Adipocyte (in vitro differentiated cells): ENCODE measurements around the gene BRF1.

Experiments used
- DNase-seq: peaks from one replicate; pipeline ENCODE4 v3.0.0-alpha.2; 2015; ENCODE audit warnings: low read depth
- H3K27me3 ChIP-seq: replicated peaks from 2 replicates; pipeline ENCODE4 v1.7.0; 2013; ENCODE audit warnings: mild to moderate bottlenecking, low read length, moderate library complexity; ENCODE audit not compliant: control insufficient read depth, insufficient read depth
- H3K36me3 ChIP-seq: 2 replicates; pipeline ENCODE4 v1.7.0; 2013; ENCODE audit warnings: low read length, mild to moderate bottlenecking, moderate library complexity; ENCODE audit not compliant: control insufficient read depth, insufficient read depth, severe bottlenecking
- H3K4me1 ChIP-seq: 2 replicates; pipeline ENCODE4 v1.7.0; 2013; ENCODE audit warnings: mild to moderate bottlenecking, low read length, moderate library complexity; ENCODE audit not compliant: control insufficient read depth, insufficient read depth
- H3K4me3 ChIP-seq: 2 replicates; pipeline ENCODE4 v1.7.0; 2013; ENCODE audit warnings: mild to moderate bottlenecking, low read length, moderate library complexity
- H3K9ac ChIP-seq: 2 replicates; pipeline ENCODE4 v1.7.0; 2013; ENCODE audit warnings: mild to moderate bottlenecking, low read length, moderate library complexity
- H3K9me3 ChIP-seq: 2 replicates; pipeline ENCODE4 v1.7.0; 2013; ENCODE audit warnings: mild to moderate bottlenecking, low read length, moderate library complexity; ENCODE audit not compliant: control insufficient read depth

Gene BRF1

DNA sequence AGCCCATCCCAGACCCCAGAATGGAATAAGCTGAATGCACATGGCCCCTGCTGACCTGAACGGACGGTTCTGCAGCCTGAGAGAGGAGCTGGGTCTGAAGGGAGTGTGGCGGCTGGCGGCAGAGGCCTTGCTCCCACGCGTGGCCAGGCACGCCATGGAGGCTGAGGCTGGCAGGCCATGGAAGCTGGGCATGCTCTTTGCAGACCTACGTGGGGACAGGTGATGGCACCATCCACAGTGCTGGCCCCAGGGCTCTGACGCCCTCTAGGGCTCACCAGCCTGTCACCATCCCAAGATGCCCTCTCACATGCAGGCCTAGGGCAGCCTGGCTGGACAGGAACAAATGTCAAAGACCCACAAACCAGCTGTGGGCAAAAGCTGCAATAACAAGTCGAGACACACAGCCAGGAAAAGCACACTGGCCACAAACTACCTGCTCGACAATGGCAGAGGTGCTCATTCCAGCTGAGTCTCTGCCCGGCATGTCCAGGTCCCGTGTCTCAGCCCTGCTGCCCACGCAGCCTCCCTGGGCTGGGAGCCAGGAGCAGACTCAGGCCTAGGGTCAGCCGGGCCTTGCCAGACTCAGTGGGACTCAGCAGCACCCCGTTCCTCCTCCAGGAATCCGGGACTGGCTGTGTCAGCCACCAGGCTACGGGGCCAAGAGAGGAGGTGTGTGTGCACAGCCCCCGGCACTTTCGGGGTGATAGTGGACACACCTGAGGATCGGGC lies 32.8 kb downstream of the BRF1 start:
- Histone ChIP-seq H3K27me3 (no peaks in the 10 kb centered on the region), H3K9ac (no peak overlapping the region), H3K4me1 (peaks cover 5% of the 10 kb centered on the region), H3K4me3 (no peak overlapping the region), H3K9me3 (no peaks in the 10 kb centered on the region), H3K36me3 (no peaks in the 10 kb centered on the region)
- DNase-seq: no peak

- Histone ChIP-seq H3K36me3 (peaks cover 5% of the 10 kb centered on the region), H3K9ac (no peak overlapping the region), H3K9me3 (no peaks in the 10 kb centered on the region), H3K27me3 (no peaks in the 10 kb centered on the region), H3K4me3 (no peak overlapping the region), H3K4me1 (no peaks in the 10 kb centered on the region)
- DNase-seq: no peak
Measured at GRCh38 chr14:105261781-105262180, 39.0 kb downstream of the BRF1 start.

- Histone ChIP-seq H3K27me3 (no peaks in the 10 kb centered on the region), H3K4me3 (no peak overlapping the region), H3K9ac (no peak overlapping the region), H3K36me3 (peaks cover 5% of the 10 kb centered on the region), H3K4me1 (no peaks in the 10 kb centered on the region), H3K9me3 (no peaks in the 10 kb centered on the region)
- no peak for DNase-seq
Measured at GRCh38 chr14:105260959-105261358, 39.8 kb downstream of the BRF1 start.

DNA sequence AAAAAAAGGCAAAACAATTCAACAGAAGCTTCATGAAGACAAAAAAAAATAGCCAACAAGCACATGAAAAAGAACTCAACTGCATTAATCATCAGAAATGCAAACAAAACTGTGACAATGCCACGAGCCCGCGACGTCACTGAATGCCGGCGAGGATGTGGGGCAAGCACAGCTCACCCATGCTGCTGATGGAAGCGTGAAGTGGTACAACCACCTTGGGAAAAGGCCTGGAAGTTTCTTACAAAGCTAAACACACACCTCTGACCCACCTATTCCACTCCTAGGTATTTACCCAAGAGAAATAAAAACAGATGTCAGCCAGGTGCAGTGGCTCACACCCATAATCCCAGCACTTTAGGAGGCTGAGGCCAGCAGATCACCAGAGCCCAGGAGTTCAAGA lies 42.0 kb downstream of the BRF1 start:
- H3K9ac ChIP-seq: no peak overlapping the region
- no peaks in the 10 kb centered on the region for H3K27me3 ChIP-seq
- H3K4me3 ChIP-seq: no peak overlapping the region
- H3K4me1 ChIP-seq: peaks cover 10% of the 10 kb centered on the region
- peaks cover 8% of the 10 kb centered on the region for H3K36me3 ChIP-seq
- no peak for DNase-seq
- H3K9me3 ChIP-seq: no peaks in the 10 kb centered on the region

DNA sequence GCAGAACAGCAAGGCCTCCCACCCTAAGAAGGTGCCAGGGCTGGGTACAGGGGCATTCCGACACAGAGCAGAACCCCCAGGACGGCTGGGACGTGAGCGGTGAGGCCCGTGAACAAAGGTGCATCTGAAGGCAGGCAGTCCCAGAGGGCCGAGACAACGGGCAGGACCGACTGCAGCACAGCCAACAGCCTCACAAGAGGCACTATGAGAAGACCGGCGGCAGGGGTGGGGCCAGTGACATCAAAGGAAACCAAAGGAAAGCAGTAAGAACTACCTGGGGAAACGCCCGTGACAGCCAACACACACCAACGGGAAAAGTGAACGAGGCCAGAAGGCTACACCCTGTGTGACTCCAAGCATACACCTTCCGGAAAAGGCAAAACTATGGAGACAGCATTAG lies 43.3 kb downstream of the BRF1 start:
- peaks cover 15% of the 10 kb centered on the region for H3K36me3 ChIP-seq
- H3K27me3 ChIP-seq: no peaks in the 10 kb centered on the region
- no peaks in the 10 kb centered on the region for H3K9me3 ChIP-seq
- DNase-seq: no peak
- peaks cover 10% of the 10 kb centered on the region for H3K4me1 ChIP-seq
- H3K9ac ChIP-seq: no peak overlapping the region
- no peak overlapping the region for H3K4me3 ChIP-seq

- Histone ChIP-seq H3K36me3 (peaks cover 25% of the 10 kb centered on the region), H3K27me3 (no peaks in the 10 kb centered on the region), H3K9ac (no peak overlapping the region), H3K4me3 (no peak overlapping the region), H3K9me3 (no peaks in the 10 kb centered on the region), H3K4me1 (peaks cover 10% of the 10 kb centered on the region)
- DNase-seq: no peak
Measured at GRCh38 chr14:105256292-105256960, 44.4 kb downstream of the BRF1 start.

- no peaks in the 10 kb centered on the region for H3K9me3 ChIP-seq
- no peak for DNase-seq
- H3K4me3 ChIP-seq: no peak overlapping the region
Measured at GRCh38 chr14:105255021-105255507, 45.7 kb downstream of the BRF1 start.

GRCh38 chr14:105253329-105253682 lies 47.5 kb downstream of the BRF1 start:
- Histone ChIP-seq H3K9ac (no peak overlapping the region), H3K4me3 (no peak overlapping the region), H3K4me1 (peaks cover 22% of the 10 kb centered on the region), H3K27me3 (no peaks in the 10 kb centered on the region), H3K9me3 (no peaks in the 10 kb centered on the region), H3K36me3 (peaks cover 39% of the 10 kb centered on the region)
- no peak for DNase-seq

More at GRCh38 chr14:105255021-105255507, 45.7 kb downstream of the BRF1 start:
- no peaks in the 10 kb centered on the region for H3K27me3 ChIP-seq
- H3K9ac ChIP-seq: no peak overlapping the region
- peaks cover 17% of the 10 kb centered on the region for H3K4me1 ChIP-seq
- H3K36me3 ChIP-seq: peaks cover 39% of the 10 kb centered on the region

DNA sequence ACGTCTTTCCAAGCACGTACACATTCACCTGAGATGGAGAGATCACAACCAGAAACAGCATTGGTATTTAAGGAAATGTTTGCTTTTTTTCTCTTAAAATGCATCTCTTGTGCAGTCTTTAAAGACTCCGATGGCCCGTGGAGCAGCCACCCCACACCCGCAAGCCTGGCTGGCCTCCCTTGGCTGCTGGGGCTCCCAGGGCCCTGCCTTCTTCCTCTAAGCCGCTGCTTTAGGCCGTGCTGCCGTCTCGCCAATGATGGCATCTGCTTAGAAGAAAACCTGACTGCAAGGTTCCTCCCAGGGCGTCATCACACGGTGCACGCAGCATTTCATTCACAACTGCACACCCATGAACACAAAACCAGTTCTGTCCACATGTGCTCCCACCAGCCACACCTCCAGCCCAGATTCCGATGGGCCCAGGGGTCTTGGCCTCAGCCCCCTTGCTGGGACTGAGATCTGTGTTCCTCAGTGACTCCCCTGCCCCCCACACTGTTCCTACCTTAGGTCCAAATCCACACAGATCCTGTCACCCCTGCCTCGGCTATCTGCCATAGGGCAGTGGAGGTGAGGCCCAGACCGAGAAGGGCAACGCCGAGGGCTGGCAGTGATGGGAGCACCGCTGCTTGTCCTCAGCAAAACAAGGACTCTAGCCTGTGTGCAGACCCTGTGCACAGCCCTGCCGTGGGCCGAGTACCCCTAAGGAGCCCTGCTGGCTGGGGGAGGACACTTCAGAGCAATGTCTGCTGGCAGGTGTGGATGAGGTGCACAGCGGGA lies 48.1 kb downstream of the BRF1 start:
- H3K9ac ChIP-seq: no peak overlapping the region
- H3K9me3 ChIP-seq: no peaks in the 10 kb centered on the region
- no peak overlapping the region for H3K4me3 ChIP-seq
- H3K36me3 ChIP-seq: peaks cover 39% of the 10 kb centered on the region
- no peaks in the 10 kb centered on the region for H3K27me3 ChIP-seq
- peaks cover 26% of the 10 kb centered on the region for H3K4me1 ChIP-seq
- DNase-seq: no peak

- no peak for DNase-seq
- Histone ChIP-seq H3K4me1 (peaks cover 33% of the 10 kb centered on the region), H3K9me3 (no peaks in the 10 kb centered on the region), H3K4me3 (no peak overlapping the region), H3K9ac (no peak overlapping the region), H3K27me3 (no peaks in the 10 kb centered on the region), H3K36me3 (peaks cover 41% of the 10 kb centered on the region)
Measured at GRCh38 chr14:105251920-105252319, 48.9 kb downstream of the BRF1 start.

DNA sequence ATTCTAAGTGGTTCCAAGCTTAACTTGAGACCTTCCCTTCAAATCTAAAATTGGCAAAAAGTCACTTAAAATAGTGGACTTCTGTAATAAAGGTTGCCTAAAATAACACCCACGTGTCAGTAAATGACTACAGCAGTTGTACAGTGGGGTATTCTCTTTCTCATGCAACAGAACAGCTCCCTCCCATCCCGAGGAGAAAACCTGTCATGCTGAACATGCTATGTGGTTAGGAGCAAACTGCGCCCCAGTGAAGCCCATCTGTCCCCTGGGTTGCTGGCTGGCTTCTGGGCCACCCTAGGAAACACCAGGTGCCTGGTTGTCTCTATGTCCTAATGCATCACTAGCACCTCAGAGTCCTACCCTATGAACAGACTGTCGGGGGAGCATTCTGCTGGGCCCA lies 49.8 kb downstream of the BRF1 start:
- peaks cover 34% of the 10 kb centered on the region for H3K4me1 ChIP-seq
- H3K9me3 ChIP-seq: no peaks in the 10 kb centered on the region
- no peak overlapping the region for H3K4me3 ChIP-seq
- no peak for DNase-seq
- H3K36me3 ChIP-seq: peaks cover 43% of the 10 kb centered on the region
- no peaks in the 10 kb centered on the region for H3K27me3 ChIP-seq
- no peak overlapping the region for H3K9ac ChIP-seq
